Brain microvascular endothelial cell (primary cell): Measurements from ENCODE around the gene FOXRED1.

Experiments
- DNase-seq: peaks from one replicate; pipeline ENCODE4 v3.0.0-alpha.2; 2020
- H3K27ac ChIP-seq: fragments of 250-450 bp; sonication (Bioruptor Pico); 2 replicates; pipeline ENCODE4 v1.5.1; 2020; ENCODE audit warnings: mild to moderate bottlenecking, moderate library complexity
- H3K27me3 ChIP-seq: fragments of 250-450 bp; sonication (Bioruptor Pico); replicated peaks from 2 replicates; pipeline ENCODE4 v1.5.1; 2020; ENCODE audit warnings: mild to moderate bottlenecking
- H3K36me3 ChIP-seq: fragments of 250-450 bp; sonication (Bioruptor Pico); replicated peaks from 2 replicates; pipeline ENCODE4 v1.5.1; 2020; ENCODE audit warnings: mild to moderate bottlenecking
- H3K4me3 ChIP-seq: 2 replicates; pipeline ENCODE4 v1.5.1; 2011; ENCODE audit warnings: low read depth, mild to moderate bottlenecking, control low read depth, low read length, moderate library complexity
- in situ Hi-C: cut with HindIII; loops from 2 replicates; pipeline ENCODE4 v1.10.0; 2017; ENCODE audit warnings: low sequenced_read_pairs, low pct_ligation_motif_present
- TF ChIP-seq, protein P1 (sequence below): IDR thresholded peaks from 2 replicates; pipeline ENCODE4 v1.5.1; 2011; ENCODE audit warnings: low read depth, mild to moderate bottlenecking, moderate library complexity, low read length, control low read depth, inconsistent platforms; ENCODE audit errors: missing control alignments

Gene FOXRED1

DNA sequence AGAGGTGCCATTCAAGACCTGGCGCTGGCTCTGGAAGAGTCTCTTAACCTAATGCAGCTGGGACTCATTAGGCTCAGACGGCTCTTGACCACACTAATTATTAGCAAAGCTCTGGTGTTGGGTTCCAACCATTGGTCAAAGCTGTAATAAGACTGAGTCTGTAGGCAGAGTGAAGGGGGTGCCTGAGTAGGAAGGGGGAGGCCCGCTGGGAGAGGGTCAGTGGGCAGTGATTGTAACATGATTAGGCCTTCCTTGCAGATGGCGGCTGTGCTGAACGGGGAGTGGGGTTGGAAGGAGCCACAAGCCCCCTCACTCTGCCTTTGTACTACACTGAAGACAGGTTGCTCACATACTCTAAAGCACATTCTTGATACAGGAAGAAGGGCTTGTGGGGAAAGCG lies 5.5 kb upstream of the FOXRED1 start:
- in situ Hi-C loops, result no loop called here
- TF ChIP-seq, protein P1, sequence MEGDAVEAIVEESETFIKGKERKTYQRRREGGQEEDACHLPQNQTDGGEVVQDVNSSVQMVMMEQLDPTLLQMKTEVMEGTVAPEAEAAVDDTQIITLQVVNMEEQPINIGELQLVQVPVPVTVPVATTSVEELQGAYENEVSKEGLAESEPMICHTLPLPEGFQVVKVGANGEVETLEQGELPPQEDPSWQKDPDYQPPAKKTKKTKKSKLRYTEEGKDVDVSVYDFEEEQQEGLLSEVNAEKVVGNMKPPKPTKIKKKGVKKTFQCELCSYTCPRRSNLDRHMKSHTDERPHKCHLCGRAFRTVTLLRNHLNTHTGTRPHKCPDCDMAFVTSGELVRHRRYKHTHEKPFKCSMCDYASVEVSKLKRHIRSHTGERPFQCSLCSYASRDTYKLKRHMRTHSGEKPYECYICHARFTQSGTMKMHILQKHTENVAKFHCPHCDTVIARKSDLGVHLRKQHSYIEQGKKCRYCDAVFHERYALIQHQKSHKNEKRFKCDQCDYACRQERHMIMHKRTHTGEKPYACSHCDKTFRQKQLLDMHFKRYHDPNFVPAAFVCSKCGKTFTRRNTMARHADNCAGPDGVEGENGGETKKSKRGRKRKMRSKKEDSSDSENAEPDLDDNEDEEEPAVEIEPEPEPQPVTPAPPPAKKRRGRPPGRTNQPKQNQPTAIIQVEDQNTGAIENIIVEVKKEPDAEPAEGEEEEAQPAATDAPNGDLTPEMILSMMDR, result no peak
- no peaks in the 10 kb centered on the region for H3K27me3 ChIP-seq
- DNase-seq, result no peak
- H3K36me3 ChIP-seq, result peaks cover 59% of the 10 kb centered on the region
- no peak overlapping the region for H3K27ac ChIP-seq
- no peak overlapping the region for H3K4me3 ChIP-seq

- peak; percentile 13 for DNase-seq
- peaks cover 59% of the 10 kb centered on the region for H3K36me3 ChIP-seq
- H3K4me3 ChIP-seq, result no peak overlapping the region
- no peaks in the 10 kb centered on the region for H3K27me3 ChIP-seq
- TF ChIP-seq, protein P1, result peak; percentile 15
- no peak overlapping the region for H3K27ac ChIP-seq
- in situ Hi-C loops, result no loop called here
These were observed 3.1 kb upstream of the FOXRED1 start for GRCh38 chr11:126265811-126266210.

DNA sequence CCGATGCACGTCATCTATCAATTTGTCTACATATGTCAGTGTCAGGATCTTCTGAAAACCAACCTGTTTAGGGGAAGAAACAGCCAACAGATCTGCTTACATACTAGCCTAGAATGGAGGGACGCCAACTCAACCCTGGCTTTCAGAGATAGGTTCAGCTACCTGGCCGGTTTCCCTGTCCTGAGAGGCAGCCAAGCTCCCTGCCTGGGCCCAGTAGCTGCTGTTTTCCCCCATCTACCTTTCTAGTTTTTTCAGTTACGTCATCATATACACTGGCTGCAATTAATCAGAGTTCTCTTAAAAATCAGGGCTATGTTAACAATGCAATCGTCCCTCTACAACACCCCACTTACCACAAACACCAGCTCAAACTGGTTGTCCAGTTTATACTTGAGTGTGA lies 1.3 kb upstream of the FOXRED1 start:
- H3K27ac ChIP-seq, result peak overlapping the region; percentile 77
- in situ Hi-C loops, result no loop called here
- H3K27me3 ChIP-seq, result no peaks in the 10 kb centered on the region
- TF ChIP-seq, protein P1, result no peak
- no peak for DNase-seq
- peak overlapping the region; percentile 81 for H3K4me3 ChIP-seq
- H3K36me3 ChIP-seq, result peaks cover 44% of the 10 kb centered on the region

GRCh38 chr11:126268361-126268707 lies 620 bp upstream of the FOXRED1 start:
- no peak for DNase-seq
- peaks cover 39% of the 10 kb centered on the region for H3K36me3 ChIP-seq
- TF ChIP-seq, protein P1, result no peak
- peak overlapping the region; percentile 77 for H3K27ac ChIP-seq
- in situ Hi-C loops, result no loop called here
- H3K4me3 ChIP-seq, result peak overlapping the region; percentile 81
- H3K27me3 ChIP-seq, result no peaks in the 10 kb centered on the region

DNA sequence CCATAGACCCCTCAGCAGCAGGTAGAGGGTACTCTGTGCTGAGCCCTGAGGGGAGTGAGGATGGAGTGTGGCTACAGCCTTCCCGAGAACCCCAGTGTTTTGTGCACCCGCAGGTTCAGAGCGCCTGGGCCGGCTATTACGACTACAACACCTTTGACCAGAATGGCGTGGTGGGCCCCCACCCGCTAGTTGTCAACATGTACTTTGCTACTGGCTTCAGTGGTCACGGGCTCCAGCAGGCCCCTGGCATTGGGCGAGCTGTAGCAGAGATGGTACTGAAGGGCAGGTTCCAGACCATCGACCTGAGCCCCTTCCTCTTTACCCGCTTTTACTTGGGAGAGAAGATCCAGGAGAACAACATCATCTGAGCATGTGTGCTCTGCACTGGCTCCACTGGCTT lies 8.4 kb downstream of the FOXRED1 start:
- Histone ChIP-seq H3K27ac (no peak overlapping the region), H3K36me3 (peaks cover 25% of the 10 kb centered on the region), H3K4me3 (no peak overlapping the region), H3K27me3 (no peaks in the 10 kb centered on the region)
- in situ Hi-C loops, result no loop called here
- no peak for DNase-seq
- TF ChIP-seq, protein P1, result no peak

DNA sequence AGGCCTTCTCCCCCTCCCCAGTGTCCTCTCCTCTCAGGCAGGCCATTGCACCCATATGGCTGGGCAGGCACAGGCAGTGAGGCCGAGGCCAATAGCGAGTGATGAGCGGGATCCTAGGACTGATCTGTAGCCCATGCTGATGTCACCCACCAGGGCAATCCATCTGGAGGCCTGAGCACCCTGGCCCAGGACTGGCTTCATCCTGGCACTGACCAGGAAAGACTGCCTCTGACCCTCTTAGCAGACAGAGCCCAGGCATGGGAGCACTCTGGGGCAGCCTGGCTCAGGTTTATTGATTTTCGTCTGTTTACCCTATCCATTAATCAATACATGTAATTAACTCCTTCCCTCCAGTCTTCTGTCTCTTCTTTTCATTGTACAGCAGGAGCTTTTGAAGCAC lies 8.8 kb downstream of the FOXRED1 start:
- H3K36me3 ChIP-seq, result peaks cover 25% of the 10 kb centered on the region
- H3K27ac ChIP-seq, result no peak overlapping the region
- no peaks in the 10 kb centered on the region for H3K27me3 ChIP-seq
- DNase-seq, result no peak
- in situ Hi-C loops, result no loop called here
- TF ChIP-seq, protein P1, result no peak
- no peak overlapping the region for H3K4me3 ChIP-seq
